Caki2 (cell line): ENCODE data around the gene SARDH. TPM values are rescaled to one million over a fixed set of nuclear protein-coding genes. Genes with fewer than 3 reads are reported as not detected.

Experiments
- DNase-seq: peaks from one replicate; pipeline ENCODE4 v3.0.0-alpha.2; 2015; ENCODE audit warnings: low read depth
- in situ Hi-C: cut with HindIII; loops from 2 replicates; pipeline ENCODE4 v1.10.0; 2016; ENCODE audit warnings: low sequenced_read_pairs, low pct_unique_long_range_greater_than_20kb, mixed read lengths
- total RNA-seq: library from RNA; depleted of rRNA; stranded (reverse); fragments of >200 nt; shearing (Covaris generic); gene quantifications from 2 replicates; pipeline ENCODE4 v1.2.3, GENCODE V29; 2014; ENCODE audit warnings: low replicate concordance

SARDH gene
- total RNA-seq, 1 experiment from 2014 or later = 13.0 TPM

DNA sequence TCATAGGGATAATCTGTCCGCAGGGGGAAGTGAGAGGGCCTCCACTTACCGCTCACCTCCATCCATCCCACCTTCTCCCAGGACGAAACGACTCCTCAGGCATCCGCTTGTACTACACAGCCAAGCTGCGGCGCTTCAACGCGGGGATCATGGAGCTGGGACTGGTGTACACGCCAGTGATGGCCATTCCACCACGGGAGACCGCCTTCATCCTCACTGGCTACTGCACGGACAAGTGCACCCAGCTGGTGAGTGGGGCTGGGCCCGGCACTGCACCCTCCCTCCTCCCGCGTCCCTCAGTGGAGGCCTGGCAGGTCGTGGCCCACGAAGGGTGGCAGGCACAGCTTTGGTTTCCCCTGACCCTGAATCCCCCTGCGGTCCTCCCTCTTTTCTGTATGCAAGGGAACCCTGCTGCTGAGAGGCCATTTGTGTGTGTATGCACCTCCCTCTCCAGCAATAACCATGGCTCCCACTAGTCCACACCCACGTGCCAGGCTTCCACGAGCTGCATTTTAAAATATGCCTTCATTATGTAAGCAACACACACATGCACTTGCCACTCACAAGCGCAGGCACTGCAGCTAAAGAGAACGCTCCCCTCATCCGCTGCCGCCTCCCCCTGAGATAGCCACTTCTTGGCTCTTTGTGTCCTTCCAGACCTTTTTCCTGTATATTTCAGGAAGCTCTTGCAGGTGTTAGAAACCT, 90.2 kb downstream of the SARDH start:
- in situ Hi-C loops = no loop called here
- no peak for DNase-seq

DNA sequence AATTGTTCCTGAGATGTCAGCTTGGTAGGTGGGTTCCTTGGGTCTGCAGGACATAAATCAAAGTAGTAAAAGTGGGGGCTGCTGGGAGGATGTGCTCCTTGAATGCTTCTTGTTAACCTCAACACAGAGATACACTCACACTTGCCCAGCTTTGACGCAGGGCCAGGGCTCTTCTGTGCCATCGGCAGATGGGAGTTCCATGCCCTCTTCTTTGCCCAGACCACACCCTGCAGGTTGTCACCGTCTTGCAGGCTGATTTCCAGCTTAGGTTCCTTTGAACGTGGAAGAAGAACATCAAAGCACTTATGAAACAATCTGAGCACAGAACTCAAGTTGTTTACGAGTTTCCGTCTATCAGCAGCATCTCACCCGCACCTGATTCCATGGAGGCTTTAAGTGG, 91.0 kb downstream of the SARDH start:
- no peak for DNase-seq
- in situ Hi-C loops = no loop called here

DNA sequence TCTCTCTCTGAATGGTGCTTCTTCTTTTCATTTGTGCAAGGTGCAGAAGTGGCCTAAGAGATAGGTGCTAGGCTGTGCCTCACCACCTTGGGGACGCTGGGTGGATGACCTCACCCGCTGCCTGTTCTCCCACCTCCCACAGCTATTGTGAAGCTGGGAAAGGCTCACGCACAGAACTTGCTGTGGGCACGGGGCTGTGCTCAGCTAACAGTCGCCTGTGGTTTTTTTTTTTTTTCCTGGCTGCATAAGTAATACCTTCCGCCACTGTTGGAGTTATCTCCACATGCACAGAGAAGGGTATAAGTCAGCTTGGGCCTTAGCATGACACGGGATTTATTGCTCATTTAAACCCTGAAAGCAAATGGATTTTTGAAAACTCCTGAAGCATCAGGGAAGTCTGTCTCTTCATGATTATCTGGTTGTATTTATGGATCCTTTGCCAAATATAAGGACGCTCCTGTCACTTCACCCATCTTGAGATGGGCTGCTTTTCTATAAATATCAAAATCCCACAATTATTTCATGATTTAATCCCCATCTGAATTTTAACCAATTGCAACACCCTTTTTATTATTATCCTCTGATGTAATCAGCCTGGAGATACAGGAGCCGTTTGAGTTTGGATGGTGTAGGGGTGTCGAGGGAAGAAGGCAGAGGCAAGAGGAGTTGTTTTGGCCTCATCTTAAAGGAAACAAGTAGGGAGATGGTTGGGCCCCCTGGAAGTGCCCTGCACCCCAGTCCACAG, 93.0 kb downstream of the SARDH start:
- in situ Hi-C loops = no loop called here
- no peak for DNase-seq

DNA sequence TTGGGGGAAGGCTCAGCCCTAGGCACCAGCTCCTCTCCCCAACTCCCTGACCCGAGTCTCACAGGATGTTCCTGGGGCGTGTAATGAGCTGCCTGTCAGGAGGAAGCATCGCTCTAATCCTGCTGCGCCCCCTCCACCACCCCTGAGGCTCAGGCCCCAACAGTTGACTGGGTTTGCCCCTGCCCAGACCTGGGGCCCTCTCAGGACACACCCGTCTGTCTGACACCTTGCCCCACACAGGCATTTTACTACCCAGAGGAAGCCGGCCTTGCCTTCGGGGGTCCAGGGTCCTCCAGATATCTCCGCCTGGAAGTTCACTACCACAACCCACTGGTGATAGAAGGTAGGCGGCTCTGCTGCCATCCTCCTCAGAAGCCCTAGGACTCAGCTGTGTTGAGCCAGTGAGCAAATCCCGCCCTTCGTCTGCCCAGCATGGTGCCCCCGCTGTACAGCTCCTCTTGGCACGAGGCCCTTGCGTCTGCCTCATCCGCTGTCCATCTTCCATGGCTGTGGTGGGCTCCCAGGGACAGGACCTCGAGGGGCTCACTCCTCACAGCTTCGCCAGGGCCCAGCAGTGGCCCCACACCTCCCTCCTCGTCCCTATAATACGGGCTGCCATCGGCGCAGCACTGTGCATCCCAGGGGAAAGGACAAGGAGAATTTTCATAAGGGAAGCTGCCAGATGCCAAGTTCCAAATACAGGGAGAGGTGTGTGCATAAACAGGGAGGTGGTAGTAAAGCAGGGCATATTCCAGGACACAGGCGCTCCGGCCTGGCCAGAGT, 94.0 kb downstream of the SARDH start:
- in situ Hi-C loops = no loop called here
- no peak for DNase-seq

DNA sequence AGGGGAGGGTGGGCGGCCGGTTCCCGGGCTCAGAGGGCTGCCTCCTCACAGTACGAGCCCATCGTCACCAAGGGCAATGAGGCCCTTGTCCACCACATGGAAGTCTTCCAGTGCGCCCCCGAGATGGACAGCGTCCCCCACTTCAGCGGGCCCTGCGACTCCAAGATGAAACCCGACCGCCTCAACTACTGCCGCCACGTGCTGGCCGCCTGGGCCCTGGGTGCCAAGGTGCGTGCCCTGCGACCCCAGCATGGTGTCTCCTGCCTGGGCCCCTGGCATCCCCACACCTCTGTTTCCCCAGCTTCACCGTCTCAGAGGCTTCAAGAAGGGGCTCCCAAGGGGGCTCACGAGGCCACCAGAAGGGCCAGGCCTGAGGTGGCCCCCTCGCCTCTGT, 94.8 kb downstream of the SARDH start:
- DNase-seq = no peak
- in situ Hi-C loops = no loop called here

DNA sequence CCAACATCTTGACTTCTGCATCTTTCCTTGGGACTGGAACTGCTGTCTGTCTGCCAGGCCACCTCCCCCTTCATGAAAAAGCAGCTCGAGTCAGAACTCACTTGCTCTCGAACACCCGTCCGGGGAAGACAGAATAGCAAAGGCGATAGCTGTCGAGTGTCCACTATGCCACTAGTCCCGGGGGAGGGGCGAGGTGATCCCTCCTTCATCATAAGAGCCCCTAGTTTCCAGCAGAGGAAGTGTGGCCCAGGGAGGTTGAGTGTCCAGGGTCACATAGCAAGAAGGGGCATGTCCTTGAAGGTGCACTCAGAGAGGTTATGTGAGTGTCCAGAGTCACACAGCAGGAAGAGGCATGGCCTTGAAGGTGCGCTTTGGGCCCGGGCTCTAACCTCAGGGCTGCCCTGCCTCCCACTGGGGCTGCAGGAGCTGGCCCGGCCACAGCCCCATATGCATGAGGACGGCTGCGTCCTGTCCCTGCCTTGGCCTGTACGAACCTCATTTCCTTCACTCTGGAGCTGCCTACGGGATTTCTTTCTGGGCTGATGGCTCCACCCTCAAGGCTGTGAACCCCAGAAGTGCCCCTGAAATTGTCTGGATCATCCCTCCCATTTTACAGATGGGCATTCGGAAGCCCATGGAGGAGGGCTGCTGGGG, 95.3 kb downstream of the SARDH start:
- in situ Hi-C loops = no loop called here

DNA sequence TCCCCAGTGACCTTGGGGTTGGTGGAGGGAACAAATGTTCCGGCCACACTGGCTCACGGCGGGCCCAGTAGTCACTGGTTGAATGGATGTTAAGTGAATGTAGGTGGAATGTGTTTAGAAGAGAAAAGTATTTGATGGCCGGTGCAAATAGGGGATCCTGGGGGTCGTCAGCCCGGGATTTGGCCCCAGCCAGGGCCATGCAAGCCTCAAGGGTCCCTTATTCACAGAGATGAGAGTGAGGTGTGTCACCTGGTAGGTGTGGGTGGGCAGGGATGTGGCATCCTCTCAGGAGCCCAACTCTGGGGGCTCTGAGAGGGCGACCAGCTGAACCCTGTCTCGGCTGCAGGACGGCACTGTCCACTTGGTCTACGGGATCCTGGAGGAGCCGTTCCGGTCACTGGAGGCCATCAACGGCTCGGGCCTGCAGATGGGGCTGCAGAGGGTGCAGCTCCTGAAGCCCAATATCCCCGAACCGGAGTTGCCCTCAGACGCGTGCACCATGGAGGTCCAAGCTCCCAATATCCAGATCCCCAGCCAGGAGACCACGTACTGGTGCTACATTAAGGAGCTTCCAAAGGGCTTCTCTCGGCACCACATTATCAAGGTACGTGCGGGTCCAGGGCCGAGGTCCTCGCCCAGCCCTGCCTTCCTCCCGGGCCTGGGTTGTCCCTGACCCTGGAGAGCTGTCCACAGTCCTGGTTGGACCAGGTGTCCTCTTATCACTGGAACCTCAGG, 96.1 kb downstream of the SARDH start:
- in situ Hi-C loops = no loop called here
- no peak for DNase-seq

More for the DNA sequence above, 95.3 kb downstream of the SARDH start:
- no peak for DNase-seq

DNA sequence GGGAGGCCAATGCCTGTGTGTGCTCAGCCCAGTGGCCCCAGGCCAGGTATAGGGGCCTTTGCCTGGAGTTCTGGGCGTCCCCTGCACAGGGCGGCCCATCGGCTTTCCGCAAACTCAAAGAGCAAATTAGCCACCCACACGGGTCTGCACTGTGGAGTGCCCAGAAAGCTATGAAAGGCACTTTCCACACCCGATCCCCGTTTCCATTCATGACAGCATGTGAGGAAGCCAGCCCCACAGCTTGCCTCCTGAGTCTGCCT, 96.8 kb downstream of the SARDH start:
- no peak for DNase-seq
- in situ Hi-C loops = no loop called here

DNA sequence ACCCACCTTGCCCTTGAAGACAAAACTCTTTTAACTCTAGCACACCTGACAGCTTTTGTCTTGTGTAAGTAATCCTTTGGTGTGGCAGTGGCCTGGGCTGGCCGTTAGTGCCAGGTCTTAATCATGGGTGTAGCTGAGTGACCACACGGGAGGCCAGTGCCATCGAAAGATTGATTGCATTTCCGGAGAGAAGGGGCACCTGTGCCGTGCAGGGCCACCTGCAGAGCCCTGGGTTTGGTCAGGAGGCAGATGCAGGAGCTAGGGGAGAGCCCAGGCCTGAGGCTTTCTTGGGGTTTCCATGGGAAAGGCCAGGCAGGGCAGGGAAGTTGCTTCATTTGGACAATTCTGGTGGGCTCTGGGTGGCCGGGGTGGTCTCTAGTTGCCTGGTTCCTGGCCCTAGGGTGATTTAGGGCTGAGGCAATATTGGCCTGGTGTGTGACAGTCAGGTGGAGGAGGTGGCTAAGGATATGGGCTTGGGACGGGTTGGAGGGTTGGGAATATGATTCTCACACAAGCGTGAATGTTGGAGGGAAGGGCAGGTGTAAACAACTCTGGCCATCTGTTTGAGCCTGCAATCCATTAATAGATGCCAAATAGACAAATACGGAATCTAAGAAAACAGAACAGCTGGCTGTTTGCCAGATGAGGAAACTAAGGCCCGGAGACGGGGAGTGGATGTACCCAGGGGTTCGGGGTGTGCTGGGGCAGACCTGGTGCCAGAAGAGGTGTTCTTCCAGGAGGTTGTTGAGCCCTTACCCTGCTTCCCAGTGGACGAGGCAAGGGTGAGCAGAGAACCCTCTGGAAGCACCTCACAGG, 97.4 kb downstream of the SARDH start:
- DNase-seq = no peak
- in situ Hi-C loops = no loop called here

DNA sequence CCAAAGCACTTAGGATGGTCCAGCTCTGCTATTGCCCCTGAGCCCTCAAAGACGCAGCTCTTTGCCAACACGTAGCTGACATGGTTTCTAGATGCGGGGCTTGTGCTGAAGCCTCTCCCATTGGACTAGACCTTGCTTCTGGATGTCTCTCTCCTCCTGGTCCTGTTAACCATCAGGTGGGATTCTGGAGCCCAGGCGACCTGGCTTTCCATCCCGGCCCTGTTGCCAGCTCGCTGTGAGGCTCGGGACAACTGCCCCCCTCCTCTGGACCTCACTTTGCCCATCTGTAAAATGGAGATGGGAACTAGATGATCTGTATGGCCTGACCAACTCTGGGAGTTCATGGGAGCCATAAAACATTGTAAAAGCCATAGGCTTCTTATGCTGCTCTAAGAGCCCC, 98.0 kb downstream of the SARDH start:
- in situ Hi-C loops = no loop called here
- no peak for DNase-seq

DNA sequence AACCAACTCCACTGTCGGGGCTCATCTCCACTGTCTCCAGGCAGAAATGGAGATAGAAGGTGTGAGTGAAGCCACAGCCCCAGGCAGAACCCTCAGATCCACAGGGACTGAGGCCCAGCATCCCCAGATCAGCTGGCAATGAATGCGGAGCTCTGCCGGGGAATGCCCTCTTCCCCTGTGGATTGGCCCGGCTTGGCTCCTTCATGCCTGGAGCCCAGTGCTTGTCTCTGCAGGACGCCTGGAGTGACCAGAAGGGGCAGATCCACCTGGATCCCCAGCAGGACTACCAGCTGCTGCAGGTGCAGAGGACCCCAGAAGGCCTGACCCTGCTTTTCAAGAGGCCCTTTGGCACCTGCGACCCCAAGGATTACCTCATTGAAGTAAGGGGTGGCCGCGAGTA, 98.5 kb downstream of the SARDH start:
- DNase-seq = no peak
- in situ Hi-C loops = no loop called here

DNA sequence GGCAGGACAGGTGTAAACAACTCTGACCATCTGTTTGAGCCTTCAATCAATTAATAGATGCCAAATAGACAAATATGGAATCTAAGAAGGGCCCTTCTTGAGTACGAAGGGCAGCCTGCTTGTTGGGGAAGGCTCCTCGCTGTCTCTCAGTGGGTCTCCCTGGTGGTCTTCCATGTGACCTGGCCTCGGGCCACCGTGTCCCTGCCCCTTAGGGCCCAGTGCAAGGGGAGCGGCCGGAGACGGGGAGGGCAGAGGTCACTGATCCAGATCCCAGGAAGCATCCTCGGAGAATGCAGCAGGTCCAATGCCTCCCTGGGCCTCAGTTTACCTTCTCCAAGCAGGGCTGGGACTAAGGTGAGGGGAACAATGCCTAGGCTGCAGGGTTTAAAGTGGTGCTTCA, 99.4 kb downstream of the SARDH start:
- in situ Hi-C loops = no loop called here
- DNase-seq = no peak

DNA sequence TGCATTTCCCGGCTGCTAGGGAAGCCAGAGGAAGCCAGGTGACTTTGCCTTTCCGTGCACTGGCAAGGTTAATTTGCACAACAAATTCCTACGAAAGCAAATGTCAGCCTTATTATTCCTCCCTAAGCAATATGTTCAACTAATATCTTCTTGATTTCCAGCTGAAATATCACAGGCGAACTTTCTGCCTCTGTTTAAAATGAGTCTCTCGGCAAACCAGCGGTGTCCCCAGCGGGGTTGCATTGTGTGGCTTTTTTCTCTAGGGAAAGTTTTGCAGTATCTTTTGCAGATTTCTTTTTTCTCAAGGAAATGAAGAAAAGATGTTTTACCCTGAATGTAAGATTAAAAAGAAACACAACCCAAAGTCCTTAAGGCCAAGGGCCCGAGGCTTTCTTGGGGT, 100.1 kb downstream of the SARDH start:
- DNase-seq = no peak
- in situ Hi-C loops = no loop called here

DNA sequence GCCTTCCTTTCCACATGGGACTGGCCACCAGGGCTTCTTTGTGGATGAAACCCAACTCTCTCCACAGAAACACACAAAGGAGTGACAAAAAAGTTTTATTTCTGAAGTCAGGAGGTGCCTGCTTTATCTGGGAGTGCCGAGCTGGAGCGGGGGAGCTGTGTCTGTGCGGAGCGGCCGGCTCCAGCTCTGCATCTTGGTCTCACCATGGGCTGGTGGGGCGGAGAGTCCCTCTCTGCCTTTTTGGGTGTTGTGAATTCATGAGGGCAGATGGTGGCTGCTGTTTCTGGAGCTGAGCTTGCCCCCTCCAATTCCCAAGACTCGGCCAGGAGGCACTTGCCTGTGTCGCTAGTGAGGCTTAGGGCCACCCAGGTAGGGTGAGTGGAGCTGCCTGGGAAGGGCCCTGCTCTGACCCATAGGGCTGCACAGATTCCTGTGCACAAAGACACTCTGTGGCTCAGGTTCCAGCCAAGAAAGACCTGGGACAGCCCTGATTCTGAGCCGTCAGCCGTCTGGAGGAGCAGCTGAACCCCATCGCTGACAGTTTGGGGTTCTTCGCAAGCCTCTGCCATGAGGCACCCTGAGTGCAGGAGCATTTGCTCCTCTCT, 100.6 kb downstream of the SARDH start:
- in situ Hi-C loops = no loop called here
- DNase-seq = no peak

DNA sequence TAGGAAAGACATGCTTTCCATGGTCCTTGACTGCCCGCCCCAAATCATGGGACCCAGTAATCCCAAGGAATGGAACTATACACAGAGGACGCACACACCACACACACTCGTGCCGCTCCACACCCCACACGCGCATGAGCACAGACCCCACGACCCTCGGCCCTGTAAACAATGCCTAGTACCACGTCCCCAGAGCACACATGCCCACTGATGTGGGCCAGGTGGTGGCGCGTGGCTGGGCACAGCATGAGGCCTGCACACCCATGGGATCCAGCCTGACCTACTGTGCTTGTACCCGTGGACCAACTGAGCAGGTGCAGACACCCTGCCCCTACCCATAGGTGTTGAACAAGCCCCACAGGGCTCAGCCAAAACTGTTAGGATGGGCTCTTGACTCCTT, 101.2 kb downstream of the SARDH start:
- in situ Hi-C loops = no loop called here
- DNase-seq = no peak

DNA sequence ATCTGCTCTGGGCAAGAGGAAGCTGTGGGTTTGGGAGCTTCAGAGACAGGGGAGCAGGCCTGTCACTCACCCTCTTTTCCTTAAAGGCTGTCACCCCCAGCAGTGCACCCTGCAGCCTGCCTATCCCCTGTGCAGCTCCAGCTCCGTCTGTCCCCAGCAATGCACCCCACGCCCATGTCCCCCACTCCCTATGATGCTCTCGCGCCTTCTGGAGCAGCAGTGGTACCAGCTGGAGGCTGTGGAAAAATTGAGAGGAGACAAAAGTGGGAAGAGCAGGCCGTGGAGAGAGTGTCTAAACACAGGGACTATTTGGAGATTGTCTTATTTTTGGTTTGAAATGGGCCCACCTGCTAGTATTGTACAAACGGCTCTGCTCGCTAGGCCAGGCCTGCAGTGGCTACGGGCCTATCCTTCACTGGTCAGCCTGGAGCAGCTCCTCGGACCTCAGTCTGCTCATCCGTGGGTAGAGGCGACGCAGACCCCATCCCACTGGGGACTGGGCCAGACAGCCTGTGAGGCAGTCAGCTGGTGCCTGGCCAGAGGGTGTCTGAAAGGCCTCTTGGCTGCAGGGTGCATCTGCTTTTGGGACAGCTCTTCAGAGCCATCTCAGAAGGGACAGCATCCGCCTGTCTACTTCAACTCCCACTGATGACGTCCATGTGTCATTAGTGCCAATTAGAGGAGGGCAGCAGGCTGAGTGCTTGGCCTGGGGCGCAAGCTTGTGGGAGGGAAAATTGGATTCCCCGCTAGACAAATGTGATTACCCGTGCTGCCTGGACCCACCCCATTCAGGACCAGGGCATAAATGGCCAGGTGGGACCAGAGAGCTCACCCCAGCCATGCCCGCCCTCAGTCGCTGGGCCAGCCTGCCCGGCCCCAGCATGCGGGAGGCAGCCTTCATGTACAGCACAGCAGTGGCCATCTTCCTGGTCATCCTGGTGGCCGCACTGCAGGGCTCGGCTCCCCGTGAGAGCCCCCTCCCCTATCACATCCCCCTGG, 102.3 kb downstream of the SARDH start, which contains the start of gene DBH:
Gene DBH (plus strand): TSS at position 831 of the 999 bp plus-strand sequence. CDS start 9 bp downstream, at position 840.
- no peak for DNase-seq
- in situ Hi-C loops = no loop called here
